Esophagus muscularis mucosa (tissue), 4 donors: Measurements from ENCODE around the gene LYVE1.

Experiments
- CTCF ChIP-seq, 3 experiments: fragments of 200-600 bp in 2 of 3; fragments of 450-650 bp in 1 of 3; sonication (generic) in 2 of 3; IDR thresholded peaks; one replicate each; pipeline ENCODE4 v1.5.1; 2017 to 2019; ENCODE audit warnings: antibody characterized with exemption in 3 of 3, mild to moderate bottlenecking in 2 of 3, moderate library complexity in 1 of 3
- EP300 ChIP-seq: sonication (generic); formaldehyde crosslinking; IDR thresholded peaks from one replicate; pipeline ENCODE4 v1.6.1; 2017; ENCODE audit warnings: antibody characterized with exemption
- POLR2A ChIP-seq: fragments of 450-650 bp; IDR thresholded peaks from one replicate; pipeline ENCODE4 v1.6.1; 2017; ENCODE audit warnings: antibody characterized with exemption, moderate library complexity, mild to moderate bottlenecking, low read depth
- POLR2AphosphoS5 ChIP-seq, 2 donors: sonication (generic); formaldehyde crosslinking; IDR thresholded peaks; one replicate each; pipeline ENCODE4 v1.6.1; 2017; ENCODE audit warnings: antibody characterized with exemption in 2 of 2

- TF ChIP-seq CTCF (IDR thresholded peaks at IDR 0.05) (no peak), POLR2AphosphoS5 (IDR thresholded peaks at IDR 0.05) (no peak), POLR2A (no peak), EP300 (no peak)
Observed at GRCh38 chr11:10602366-10602765, 33.9 kb upstream of the LYVE1 start.
